ENCODE measurements around the gene ZCCHC9. TPM values are rescaled to one million over a fixed set of nuclear protein-coding genes. Genes with fewer than 3 reads are reported as not detected.
A peak's percentile ranks its signal among the peaks of the same experiment; 100 is the strongest.
"Not testable (repeated sequence)": the region's sequence is repeated elsewhere in the genome, so short reads cannot be mapped to it uniquely, and the experiment has no call there.

The ZCCHC9 gene
- total RNA-seq, 6 donors from 2014 or later, result 14.7 to 35.6 (median 18.3) TPM

GRCh38 chr5:81254886-81255559 lies 46.4 kb upstream of the ZCCHC9 start:
- 96 to 100% methylated on average over 9 to 21 of the region's 21 CpGs for WGBS, 2 donors

GRCh38 chr5:81256766-81257165 lies 44.6 kb upstream of the ZCCHC9 start:
- no peak for TF ChIP-seq POLR2A (IDR thresholded peaks at IDR 0.05)
- Histone ChIP-seq H3K9me3 (peaks cover 0 to 6% (median 2%) of the 10 kb centered on the region in 4 donors), H3K27me3 (no peaks in the 10 kb centered on the region), H3K4me1 (no peaks in the 10 kb centered on the region), H3K4me3 (no peak overlapping the region), H3K27ac (no peak overlapping the region), H3K36me3 (peaks cover 0 to 6% (median 0%) of the 10 kb centered on the region in 4 donors)
- no peak for DNase-seq
- ATAC-seq (ENCODE audit: low FRiP score in 2 of 2), result no peak
- 100% methylated on average over 1 of the region's 1 CpG for WGBS, 2 donors

More at GRCh38 chr5:81254886-81255559, 46.4 kb upstream of the ZCCHC9 start:
- Histone ChIP-seq H3K27ac (no peak overlapping the region), H3K36me3 (peaks cover 0 to 6% (median 0%) of the 10 kb centered on the region in 4 donors), H3K4me3 (no peak overlapping the region), H3K9me3 (peaks cover 0 to 3% (median under 1%) of the 10 kb centered on the region in 4 donors), H3K27me3 (no peaks in the 10 kb centered on the region), H3K4me1 (no peaks in the 10 kb centered on the region)
- ATAC-seq (ENCODE audit: low FRiP score in 2 of 2), result peak in 1 of 2 donors; percentile 9
- DNase-seq, result peak in 1 of 2 donors; percentile 68
- no peak for TF ChIP-seq POLR2A (IDR thresholded peaks at IDR 0.05)
- TF ChIP-seq, protein P1, sequence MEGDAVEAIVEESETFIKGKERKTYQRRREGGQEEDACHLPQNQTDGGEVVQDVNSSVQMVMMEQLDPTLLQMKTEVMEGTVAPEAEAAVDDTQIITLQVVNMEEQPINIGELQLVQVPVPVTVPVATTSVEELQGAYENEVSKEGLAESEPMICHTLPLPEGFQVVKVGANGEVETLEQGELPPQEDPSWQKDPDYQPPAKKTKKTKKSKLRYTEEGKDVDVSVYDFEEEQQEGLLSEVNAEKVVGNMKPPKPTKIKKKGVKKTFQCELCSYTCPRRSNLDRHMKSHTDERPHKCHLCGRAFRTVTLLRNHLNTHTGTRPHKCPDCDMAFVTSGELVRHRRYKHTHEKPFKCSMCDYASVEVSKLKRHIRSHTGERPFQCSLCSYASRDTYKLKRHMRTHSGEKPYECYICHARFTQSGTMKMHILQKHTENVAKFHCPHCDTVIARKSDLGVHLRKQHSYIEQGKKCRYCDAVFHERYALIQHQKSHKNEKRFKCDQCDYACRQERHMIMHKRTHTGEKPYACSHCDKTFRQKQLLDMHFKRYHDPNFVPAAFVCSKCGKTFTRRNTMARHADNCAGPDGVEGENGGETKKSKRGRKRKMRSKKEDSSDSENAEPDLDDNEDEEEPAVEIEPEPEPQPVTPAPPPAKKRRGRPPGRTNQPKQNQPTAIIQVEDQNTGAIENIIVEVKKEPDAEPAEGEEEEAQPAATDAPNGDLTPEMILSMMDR (IDR thresholded peaks at IDR 0.05), result no peak
- TF ChIP-seq EP300 (IDR thresholded peaks at IDR 0.05), result no peak
- TF ChIP-seq POLR2AphosphoS5 (IDR thresholded peaks at IDR 0.05), result no peak

- not testable (repeated sequence) for H3K4me3 ChIP-seq; H3K9me3 ChIP-seq; H3K36me3 ChIP-seq; ATAC-seq (ENCODE audit: low FRiP score in 2 of 2); H3K4me1 ChIP-seq; H3K27me3 ChIP-seq; H3K27ac ChIP-seq; DNase-seq
- 93 to 95% methylated on average over 1 of the region's 1 CpG for WGBS, 2 donors
These were observed 38.6 kb upstream of the ZCCHC9 start for GRCh38 chr5:81262796-81263195.

DNA sequence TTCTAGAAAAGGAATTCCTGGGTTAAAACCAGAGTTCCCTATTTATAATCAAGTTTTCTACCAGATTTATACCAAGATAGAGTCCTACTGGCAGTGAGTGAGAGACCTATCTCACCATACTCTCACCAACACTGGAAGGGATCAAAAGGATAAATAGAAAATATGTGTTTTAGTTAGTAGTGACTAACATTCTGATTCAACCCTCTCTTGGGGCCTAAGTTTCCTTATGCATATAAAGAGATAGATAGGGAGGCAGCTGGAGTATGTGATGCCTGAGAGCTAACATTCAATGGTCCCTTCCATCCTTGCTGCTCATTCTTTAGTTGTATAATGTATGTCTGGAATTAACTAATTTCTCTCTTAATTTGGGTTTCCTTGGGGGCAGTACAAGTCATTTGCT lies 36.3 kb upstream of the ZCCHC9 start:
- DNase-seq, result no peak
- Histone ChIP-seq H3K9me3 (peaks cover 0 to 4% (median under 1%) of the 10 kb centered on the region in 4 donors), H3K27ac (no peak overlapping the region), H3K27me3 (no peaks in the 10 kb centered on the region), H3K36me3 (no peaks in the 10 kb centered on the region), H3K4me1 (no peaks in the 10 kb centered on the region), H3K4me3 (no peak overlapping the region)
- no peak for ATAC-seq (ENCODE audit: low FRiP score in 2 of 2)
- TF ChIP-seq, protein P1 (IDR thresholded peaks at IDR 0.05), result no peak
- no peak for TF ChIP-seq EP300 (IDR thresholded peaks at IDR 0.05)
- TF ChIP-seq POLR2AphosphoS5 (IDR thresholded peaks at IDR 0.05), result no peak
- no peak for TF ChIP-seq POLR2A (IDR thresholded peaks at IDR 0.05)

- Histone ChIP-seq H3K4me3 (no peak overlapping the region), H3K4me1 (no peaks in the 10 kb centered on the region), H3K27ac (no peak overlapping the region), H3K36me3 (no peaks in the 10 kb centered on the region), H3K27me3 (no peaks in the 10 kb centered on the region), H3K9me3 (no peaks in the 10 kb centered on the region)
- ATAC-seq (ENCODE audit: low FRiP score in 2 of 2) (no peak), DNase-seq (no peak)
- WGBS, 2 donors, result 70 to 76% methylated on average over 3 of the region's 3 CpGs
- TF ChIP-seq POLR2AphosphoS5 (IDR thresholded peaks at IDR 0.05), result no peak
- TF ChIP-seq, protein P1 (IDR thresholded peaks at IDR 0.05), result no peak
- no peak for TF ChIP-seq POLR2A (IDR thresholded peaks at IDR 0.05)
- TF ChIP-seq EP300 (IDR thresholded peaks at IDR 0.05), result no peak
These were observed 32.7 kb upstream of the ZCCHC9 start for GRCh38 chr5:81268521-81269196.
